ENCODE measurements around the gene PRSS33.

Gene PRSS33

GRCh38 chr16:2739625-2740430, 47.5 kb downstream of the PRSS33 start:
- no peak for DNase-seq

GRCh38 chr16:2738615-2739014, 48.7 kb downstream of the PRSS33 start:
- no peak for DNase-seq

- no peak for DNase-seq
Observed at GRCh38 chr16:2737895-2738418, 49.4 kb downstream of the PRSS33 start.

DNA sequence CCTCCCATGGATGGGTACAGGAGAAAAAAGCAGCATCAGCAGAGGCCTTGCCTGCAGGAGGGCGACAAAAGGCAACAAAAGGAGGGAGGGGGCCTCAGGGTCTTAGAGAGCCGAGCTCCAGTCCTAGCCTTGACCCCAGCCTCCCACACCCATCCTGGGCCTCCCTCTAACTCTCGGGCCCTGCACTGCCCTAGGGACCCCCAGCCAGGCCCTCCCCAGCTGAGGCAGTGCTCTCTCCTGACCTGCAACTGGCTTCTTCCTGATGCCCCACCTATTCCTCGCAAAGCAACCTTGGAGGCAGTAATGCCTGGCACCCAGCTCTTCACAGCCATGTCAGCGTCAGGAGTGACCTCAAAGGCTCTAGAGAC, 50.1 kb downstream of the PRSS33 start:
- no peak for DNase-seq

DNA sequence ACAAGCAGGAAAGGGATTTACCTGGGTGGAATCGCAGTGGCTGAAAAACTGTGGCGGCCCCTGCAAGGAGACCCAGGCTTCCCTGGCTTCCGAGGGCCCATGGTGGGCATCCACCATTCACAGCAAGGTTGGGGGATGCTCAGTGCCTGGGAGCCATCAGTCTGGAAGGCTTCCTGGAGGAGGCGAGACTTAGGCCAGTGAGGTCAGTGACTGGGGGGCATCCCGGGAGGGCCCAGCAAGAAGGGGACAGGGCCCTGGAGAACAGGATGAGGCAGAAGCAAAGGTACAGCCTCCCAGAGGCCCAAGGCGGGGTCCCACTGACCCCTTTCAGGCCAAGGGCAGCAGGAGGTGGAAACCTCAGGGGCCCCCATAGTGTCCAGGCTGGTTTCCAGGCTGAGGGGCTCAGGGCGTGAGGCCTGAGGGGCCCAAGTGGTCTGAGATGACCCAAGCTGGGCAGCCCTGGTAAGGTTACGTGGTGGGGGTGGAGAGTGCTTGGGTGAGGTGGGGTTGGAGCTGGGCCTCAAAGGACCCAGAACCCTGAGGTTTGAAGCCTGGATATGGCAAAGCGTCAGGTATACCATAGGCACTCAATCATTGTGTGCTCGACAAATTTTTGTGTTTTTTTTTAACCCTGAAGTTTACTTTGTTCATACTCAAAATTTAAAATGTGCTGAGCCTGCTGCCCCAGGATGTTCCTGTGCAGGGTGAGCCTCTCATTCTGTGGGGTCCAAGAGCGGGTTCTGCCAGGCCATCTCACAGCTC, 50.7 kb downstream of the PRSS33 start:
- DNase-seq = no peak

DNA sequence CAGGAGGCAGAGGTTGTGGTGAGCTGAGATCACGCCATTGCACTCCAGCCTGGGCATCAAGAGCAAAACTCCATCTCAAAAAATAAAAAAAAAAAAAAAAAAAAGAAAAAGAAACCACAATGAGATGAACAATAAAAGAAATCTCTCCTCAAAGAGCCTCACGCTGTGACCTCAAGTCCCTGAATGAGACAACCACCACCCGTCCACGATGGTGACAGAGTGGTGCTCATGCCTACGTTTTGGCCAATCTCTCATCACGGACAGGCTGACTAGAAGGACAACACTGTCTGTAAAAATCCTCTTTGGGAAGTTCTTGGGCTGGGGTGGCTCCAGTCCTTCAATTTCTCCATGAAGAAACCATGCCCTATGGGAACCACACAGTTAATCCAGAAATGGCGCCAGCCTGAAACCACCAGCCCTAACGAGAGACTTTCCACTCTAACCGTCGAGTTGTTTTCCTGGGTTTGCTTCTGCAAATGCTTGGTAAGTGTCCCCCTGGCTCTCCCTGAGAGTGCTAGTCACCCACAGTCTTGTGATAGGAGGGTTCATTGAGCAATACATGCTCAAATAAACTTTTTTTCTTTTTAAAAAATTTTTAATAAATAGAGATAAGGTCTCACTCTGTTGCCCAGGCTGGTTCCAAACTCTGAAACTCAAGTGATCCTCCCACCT, 52.4 kb downstream of the PRSS33 start:
- no peak for DNase-seq

All from effector CD4-positive, alpha-beta T cell (primary cell).